ENCODE data around the gene FGF14.

DNA sequence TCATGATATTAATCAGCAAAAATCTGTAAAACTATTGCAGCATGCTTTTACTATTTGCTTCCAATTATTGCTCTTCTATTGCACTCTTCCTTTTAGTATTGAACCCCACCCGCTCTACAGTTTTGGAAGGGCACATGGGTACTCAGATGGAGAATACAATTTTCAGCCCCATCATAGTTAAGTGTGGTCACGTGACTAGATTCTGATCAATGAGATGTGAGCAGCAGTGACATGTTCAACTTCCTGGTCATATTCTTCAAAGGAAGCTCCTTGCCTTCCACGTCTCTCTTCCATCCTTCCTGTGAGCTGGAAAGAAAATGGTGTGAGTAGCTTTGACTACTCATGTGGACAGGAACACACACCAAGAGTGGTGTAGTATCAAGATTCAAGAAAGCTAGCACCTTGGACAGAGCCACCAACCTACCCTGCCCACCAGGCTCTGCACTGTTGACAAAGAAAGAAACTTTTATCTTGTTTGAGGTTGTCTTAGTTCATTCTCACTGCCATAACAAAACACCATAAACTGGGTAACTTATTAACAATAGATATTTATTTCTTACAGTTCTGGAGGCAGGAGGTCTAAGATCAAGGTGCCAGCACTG is 3.8 kb upstream of the FGF14 start:
- TF ChIP-seq, protein P1, sequence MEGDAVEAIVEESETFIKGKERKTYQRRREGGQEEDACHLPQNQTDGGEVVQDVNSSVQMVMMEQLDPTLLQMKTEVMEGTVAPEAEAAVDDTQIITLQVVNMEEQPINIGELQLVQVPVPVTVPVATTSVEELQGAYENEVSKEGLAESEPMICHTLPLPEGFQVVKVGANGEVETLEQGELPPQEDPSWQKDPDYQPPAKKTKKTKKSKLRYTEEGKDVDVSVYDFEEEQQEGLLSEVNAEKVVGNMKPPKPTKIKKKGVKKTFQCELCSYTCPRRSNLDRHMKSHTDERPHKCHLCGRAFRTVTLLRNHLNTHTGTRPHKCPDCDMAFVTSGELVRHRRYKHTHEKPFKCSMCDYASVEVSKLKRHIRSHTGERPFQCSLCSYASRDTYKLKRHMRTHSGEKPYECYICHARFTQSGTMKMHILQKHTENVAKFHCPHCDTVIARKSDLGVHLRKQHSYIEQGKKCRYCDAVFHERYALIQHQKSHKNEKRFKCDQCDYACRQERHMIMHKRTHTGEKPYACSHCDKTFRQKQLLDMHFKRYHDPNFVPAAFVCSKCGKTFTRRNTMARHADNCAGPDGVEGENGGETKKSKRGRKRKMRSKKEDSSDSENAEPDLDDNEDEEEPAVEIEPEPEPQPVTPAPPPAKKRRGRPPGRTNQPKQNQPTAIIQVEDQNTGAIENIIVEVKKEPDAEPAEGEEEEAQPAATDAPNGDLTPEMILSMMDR (IDR thresholded peaks at IDR 0.05) = no peak
- TF ChIP-seq POLR2A (IDR thresholded peaks at IDR 0.05) = no peak
- no peak for TF ChIP-seq EP300 (IDR thresholded peaks at IDR 0.05)
